VCaP (cell line): ENCODE results near the gene RGS7BP.

Experiments used
- H3K27ac ChIP-seq: fragments of 450-650 bp; 2 replicates; pipeline ENCODE4 v1.5.1; 2017
- TF ChIP-seq, protein P1 (sequence below): fragments of 450-650 bp; conservative IDR thresholded peaks from 2 replicates; pipeline ENCODE4 v1.5.1; 2017; ENCODE audit warnings: mild to moderate bottlenecking, moderate library complexity

RGS7BP gene

DNA sequence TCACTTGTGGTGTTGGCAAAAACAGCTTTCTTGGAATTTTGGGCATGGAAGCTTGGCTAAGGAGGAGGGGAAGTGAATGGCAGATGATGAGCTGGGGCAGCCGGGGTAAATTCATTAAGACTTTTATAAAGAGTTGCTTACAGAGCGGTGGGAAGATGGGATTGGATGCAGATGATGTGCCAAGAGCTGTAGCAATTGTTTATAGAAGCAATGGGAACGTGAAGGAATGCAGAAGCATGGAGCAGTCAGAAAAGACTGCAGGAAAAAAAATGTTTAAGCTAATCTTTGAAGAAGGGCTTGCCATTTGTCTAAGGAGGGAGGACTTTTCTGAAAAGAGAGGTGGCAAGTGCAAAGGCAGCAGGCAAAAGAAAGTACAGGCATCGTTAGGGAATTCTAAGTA is 97.9 kb downstream of the RGS7BP start:
- TF ChIP-seq, protein P1, sequence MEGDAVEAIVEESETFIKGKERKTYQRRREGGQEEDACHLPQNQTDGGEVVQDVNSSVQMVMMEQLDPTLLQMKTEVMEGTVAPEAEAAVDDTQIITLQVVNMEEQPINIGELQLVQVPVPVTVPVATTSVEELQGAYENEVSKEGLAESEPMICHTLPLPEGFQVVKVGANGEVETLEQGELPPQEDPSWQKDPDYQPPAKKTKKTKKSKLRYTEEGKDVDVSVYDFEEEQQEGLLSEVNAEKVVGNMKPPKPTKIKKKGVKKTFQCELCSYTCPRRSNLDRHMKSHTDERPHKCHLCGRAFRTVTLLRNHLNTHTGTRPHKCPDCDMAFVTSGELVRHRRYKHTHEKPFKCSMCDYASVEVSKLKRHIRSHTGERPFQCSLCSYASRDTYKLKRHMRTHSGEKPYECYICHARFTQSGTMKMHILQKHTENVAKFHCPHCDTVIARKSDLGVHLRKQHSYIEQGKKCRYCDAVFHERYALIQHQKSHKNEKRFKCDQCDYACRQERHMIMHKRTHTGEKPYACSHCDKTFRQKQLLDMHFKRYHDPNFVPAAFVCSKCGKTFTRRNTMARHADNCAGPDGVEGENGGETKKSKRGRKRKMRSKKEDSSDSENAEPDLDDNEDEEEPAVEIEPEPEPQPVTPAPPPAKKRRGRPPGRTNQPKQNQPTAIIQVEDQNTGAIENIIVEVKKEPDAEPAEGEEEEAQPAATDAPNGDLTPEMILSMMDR, result no peak
- H3K27ac ChIP-seq, result no peak overlapping the region

DNA sequence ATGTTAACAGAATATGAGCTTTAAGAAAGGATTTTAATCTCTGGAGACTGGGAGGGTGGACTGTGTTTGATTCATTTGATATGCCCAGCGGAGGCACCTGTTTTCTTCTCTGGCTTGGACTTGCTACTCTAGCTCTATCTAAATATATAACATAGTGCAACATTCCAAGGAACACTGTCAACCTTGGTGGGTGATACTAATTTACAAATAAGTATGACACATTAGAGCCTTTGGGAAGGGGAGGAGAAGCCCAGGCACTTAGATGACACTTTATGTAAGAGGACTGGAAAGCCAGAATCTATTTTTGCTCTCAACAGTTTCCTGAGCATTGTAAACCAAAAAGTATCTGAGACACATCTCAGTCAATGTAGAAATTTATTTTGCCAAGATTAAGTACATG is 101.1 kb downstream of the RGS7BP start:
- H3K27ac ChIP-seq, result no peak overlapping the region
- TF ChIP-seq, protein P1, result no peak

DNA sequence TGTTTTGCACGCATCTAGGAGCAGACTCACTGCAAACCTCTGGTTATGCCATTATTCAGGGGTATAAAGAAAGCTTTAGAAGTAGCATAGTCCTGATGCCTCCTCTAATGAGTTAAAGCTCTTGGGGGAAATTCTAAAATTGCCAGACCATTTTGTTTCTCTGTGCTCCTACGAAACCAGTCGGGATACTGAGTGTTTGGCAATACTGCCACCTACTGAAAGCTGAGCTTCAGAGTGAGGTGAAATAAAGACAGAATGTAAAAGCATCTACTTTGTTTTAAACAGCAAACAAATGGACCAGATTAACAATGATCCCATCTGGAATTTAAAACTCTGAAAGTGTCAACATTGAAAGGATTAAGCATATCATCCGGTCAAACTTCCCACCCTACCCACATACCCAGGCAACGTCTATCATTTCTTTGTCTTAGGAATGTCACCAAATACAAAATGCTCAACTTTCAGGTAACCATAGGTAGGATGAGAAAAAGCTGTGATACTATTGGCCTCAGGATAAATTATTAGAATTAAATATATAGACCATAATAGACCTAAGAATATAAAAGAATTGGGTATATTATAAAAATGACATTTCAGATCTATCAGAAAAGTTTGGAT is 106.6 kb downstream of the RGS7BP start:
- TF ChIP-seq, protein P1, result peak; percentile 82
- no peak overlapping the region for H3K27ac ChIP-seq

DNA sequence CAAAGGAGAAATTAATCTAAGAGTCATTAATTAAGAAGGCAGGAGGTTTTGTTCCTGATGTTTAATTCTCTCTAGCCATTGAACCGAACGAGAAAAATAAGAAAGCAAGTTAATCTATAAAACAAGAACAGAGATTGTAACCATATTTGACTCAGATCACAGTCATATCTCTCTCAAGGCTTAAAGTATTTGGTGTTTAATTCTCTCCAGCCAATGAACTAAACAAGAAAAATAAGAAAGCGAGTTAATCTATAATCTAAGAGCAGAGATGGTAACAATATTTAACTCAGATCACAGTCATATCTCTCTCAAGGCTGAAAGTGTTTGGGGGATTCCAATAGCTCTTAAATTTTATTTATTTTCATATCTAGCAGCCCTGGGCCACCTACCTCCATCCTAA is 110.1 kb downstream of the RGS7BP start:
- no peak overlapping the region for H3K27ac ChIP-seq
- TF ChIP-seq, protein P1, result no peak

DNA sequence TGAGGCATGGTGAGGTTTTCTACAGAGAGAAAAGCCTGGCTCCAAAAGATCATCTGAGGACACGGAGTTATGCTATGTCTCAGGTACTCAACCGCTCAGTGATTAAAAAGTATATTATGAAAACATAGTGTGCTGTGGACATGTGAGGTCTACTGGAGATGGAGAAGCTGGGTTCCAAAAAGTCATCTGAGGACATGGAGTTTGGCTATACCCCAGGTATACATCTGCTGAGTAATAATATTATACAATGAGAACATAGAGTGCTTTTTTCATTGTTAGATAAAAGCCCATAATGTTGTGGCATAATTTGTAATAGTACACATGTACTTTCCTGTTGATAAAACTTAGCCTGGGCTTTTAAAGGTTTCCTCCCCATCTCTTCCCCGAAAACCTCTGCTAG is 113.8 kb downstream of the RGS7BP start:
- TF ChIP-seq, protein P1, result no peak
- H3K27ac ChIP-seq, result no peak overlapping the region

DNA sequence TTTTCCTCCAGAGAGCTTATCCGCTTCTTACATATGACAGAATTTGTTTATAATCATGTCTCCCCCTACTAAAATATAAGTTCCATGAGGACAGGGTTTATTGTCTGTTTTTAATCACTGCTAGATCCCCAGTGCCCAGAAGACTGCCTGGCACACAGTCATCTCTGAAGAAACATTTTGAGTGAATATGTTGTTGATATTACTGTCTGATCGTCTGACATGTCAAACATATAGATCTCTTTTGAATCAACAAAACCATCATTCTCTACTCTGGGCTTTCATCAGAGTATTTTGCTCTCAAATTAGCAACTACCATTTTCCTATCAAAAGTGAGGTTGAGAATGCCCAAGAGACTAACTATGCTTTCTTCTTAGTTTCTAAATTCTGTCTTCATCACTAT is 117.2 kb downstream of the RGS7BP start:
- TF ChIP-seq, protein P1, result no peak
- no peak overlapping the region for H3K27ac ChIP-seq

DNA sequence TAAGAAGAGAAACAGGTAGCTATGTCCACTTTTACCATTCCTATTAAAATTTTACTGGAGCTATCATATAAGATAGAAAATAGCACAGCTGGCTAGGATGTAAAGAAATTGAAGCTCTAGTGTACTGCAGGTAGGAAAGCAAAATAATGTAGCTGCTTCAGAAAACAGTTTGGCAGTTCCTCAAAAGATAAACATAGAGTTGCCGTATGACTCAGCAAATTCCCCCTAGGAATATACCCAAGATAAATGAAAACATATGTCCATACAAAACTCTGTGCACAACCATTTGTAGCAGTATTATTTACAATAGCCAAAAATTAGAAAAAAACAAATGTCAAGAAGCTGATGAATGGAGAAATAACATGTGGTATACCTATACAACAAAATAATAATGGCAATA is 119.9 kb downstream of the RGS7BP start:
- no peak overlapping the region for H3K27ac ChIP-seq
- TF ChIP-seq, protein P1, result no peak
